HepG2 (cell line): ENCODE results near the gene MEA1. TPM values are rescaled to one million over a fixed set of nuclear protein-coding genes. Genes with fewer than 3 reads are reported as not detected.

ENCODE experiments used
- ATAC-seq: fragments of 200-7000 bp; cut with Tn5 transposase; 3 replicates; pipeline ENCODE4 v1.9.1; 2020; ENCODE audit warnings: mild to moderate bottlenecking, moderate library complexity
- BruUV-seq: library from RNA; stranded (reverse); fragments of 400-500 nt; replicated peaks from 2 replicates; lab custom pipeline; 2021; lab: Mats Ljungman, UMichigan
- CTCF ChIA-PET: fragments of 300-600 bp; formaldehyde crosslinking; extraction: SDS; loops from one replicate; lab custom pipeline; 2021; ENCODE audit warnings: low total read pairs, inconsistent platforms, low intra/inter-chr PET ratio; lab: Yijun Ruan, JAX
- POLR2A ChIA-PET: fragments of 350-600 bp; sonication (Branson Sonifier 250); formaldehyde crosslinking; loops from one replicate; lab custom pipeline; 2020; ENCODE audit warnings: antibody characterized with exemption, inconsistent platforms; lab: Yijun Ruan, JAX
- DNase-seq: peaks from one replicate; pipeline ENCODE4 v3.0.0-alpha.2; 2015; ENCODE audit warnings: low spot score
- FAIRE-seq: peaks from 3 replicates; lab custom pipeline; 2011; peaks lifted over from hg19 to GRCh38; lab: Jason Lieb, UNC
- H2AFZ ChIP-seq: one replicate; pipeline ENCODE4 v1.6.1; 2011; ENCODE audit warnings: low read length, inconsistent platforms
- H3K27ac ChIP-seq: fragments of 300-600 bp; 3 replicates; pipeline ENCODE4 v1.8.0; 2011; ENCODE audit warnings: mixed run types, mild to moderate bottlenecking, mixed read lengths, low read length, inconsistent platforms; ENCODE audit not compliant: insufficient read depth; ENCODE audit errors: extremely low read length
- H3K27me3 ChIP-seq, 2 experiments: fragments of 200-600 bp in 1 of 2; 2 replicates in 1 of 2; 3 replicates in 1 of 2; pipeline versions ENCODE4 v1.6.0 to v1.8.0; 2011; ENCODE audit warnings: low read length in 2 of 2, mild to moderate bottlenecking in 2 of 2, moderate library complexity in 2 of 2, inconsistent platforms in 1 of 2; ENCODE audit not compliant: insufficient read depth in 2 of 2, control insufficient read depth in 1 of 2
- H3K36me3 ChIP-seq, 2 experiments: fragments of 200-600 bp in 1 of 2; replicated peaks in 1 of 2; 2 replicates in 1 of 2; 3 replicates in 1 of 2; pipeline versions ENCODE4 v1.5.1 to v1.8.0; 2011; ENCODE audit warnings: low read length in 2 of 2, inconsistent platforms in 1 of 2; ENCODE audit not compliant: insufficient read depth in 2 of 2, control insufficient read depth in 1 of 2
- H3K4me1 ChIP-seq: 2 replicates; pipeline ENCODE4 v1.5.1; 2012; ENCODE audit warnings: low read length, inconsistent platforms; ENCODE audit not compliant: insufficient read depth
- H3K4me2 ChIP-seq: 2 replicates; pipeline ENCODE4 v1.6.0; 2011; ENCODE audit warnings: low read depth, low read length, inconsistent platforms
- H3K4me3 ChIP-seq, 3 experiments: fragments of 200-600 bp in 1 of 3; sonication (generic), shearing (Covaris generic) in 1 of 3; replicated peaks in 1 of 3; 2 replicates each; pipeline ENCODE4 v1.5.1; 2011 to 2016; ENCODE audit warnings: low read length in 3 of 3, inconsistent platforms in 2 of 3, low read depth in 2 of 3, mild to moderate bottlenecking in 2 of 3, control low read depth in 1 of 3, mixed read lengths in 1 of 3; ENCODE audit not compliant: insufficient read depth in 1 of 3
- H3K79me2 ChIP-seq: one replicate; pipeline ENCODE4 v1.6.1; 2011; ENCODE audit warnings: low read length, inconsistent platforms; ENCODE audit not compliant: insufficient read depth
- H3K9ac ChIP-seq: 2 replicates; pipeline ENCODE4 v1.6.0; 2011; ENCODE audit warnings: mild to moderate bottlenecking, low read depth, low read length, inconsistent platforms; ENCODE audit not compliant: insufficient read depth
- H3K9me3 ChIP-seq: 2 replicates; pipeline ENCODE4 v1.5.1; 2012; ENCODE audit warnings: mild to moderate bottlenecking, low read length
- H4K20me1 ChIP-seq: 2 replicates; pipeline ENCODE4 v1.6.0; 2011; ENCODE audit warnings: inconsistent platforms, mild to moderate bottlenecking, low read length, moderate library complexity; ENCODE audit not compliant: insufficient read depth
- AGO2 ChIP-seq: fragments of 200-400 bp; formaldehyde crosslinking; optimal IDR thresholded peaks from 2 replicates; pipeline ENCODE3; 2017; ENCODE audit warnings: mild to moderate bottlenecking, low read depth, low read length, moderate library complexity
- GTF3A ChIP-seq: sonication (generic); formaldehyde crosslinking; conservative IDR thresholded peaks from 2 replicates; pipeline ENCODE4 v1.4.0; 2020; ENCODE audit warnings: mild to moderate bottlenecking, missing genetic modification reagents
- HCFC1 ChIP-seq: fragments of 150-350 bp; IDR thresholded peaks from 2 replicates; pipeline ENCODE4 v1.6.1; 2014; ENCODE audit warnings: low read depth, low read length
- NFKBIZ ChIP-seq: IDR thresholded peaks from 2 replicates; pipeline ENCODE4 v1.6.1; 2018; ENCODE audit warnings: missing genetic modification reagents, missing compliant biosample characterization
- PCBP1 ChIP-seq: fragments of 200-400 bp; formaldehyde crosslinking; IDR thresholded peaks from 2 replicates; pipeline ENCODE4 v1.6.1; 2017; ENCODE audit warnings: mild to moderate bottlenecking, low read depth, low read length, borderline replicate concordance
- POLR2A ChIP-seq, 2 experiments: IDR thresholded peaks; 2 replicates each; pipeline ENCODE4 v1.6.1; 2011; ENCODE audit warnings: low read depth in 2 of 2, low read length in 2 of 2, mild to moderate bottlenecking in 1 of 2, moderate library complexity in 1 of 2; ENCODE audit not compliant: insufficient read depth in 1 of 2
- RBFOX2 ChIP-seq: fragments of 200-400 bp; formaldehyde crosslinking; IDR thresholded peaks from 2 replicates; pipeline ENCODE4 v1.6.1; 2017; ENCODE audit warnings: low read depth, mild to moderate bottlenecking, low read length
- SP140L ChIP-seq: sonication (generic); formaldehyde crosslinking; IDR thresholded peaks from 2 replicates; pipeline ENCODE4 v1.4.0; 2020; ENCODE audit warnings: missing genetic modification reagents, borderline replicate concordance
- TRIM24 ChIP-seq: sonication (generic); formaldehyde crosslinking; IDR thresholded peaks from 2 replicates; pipeline ENCODE4 v1.8.0; 2022; ENCODE audit warnings: mild to moderate bottlenecking, missing genetic modification reagents
- ZC3H13 ChIP-seq: sonication (generic); formaldehyde crosslinking; IDR thresholded peaks from 2 replicates; pipeline ENCODE4 v1.8.1; 2023; ENCODE audit warnings: mild to moderate bottlenecking, missing genetic modification reagents, moderate library complexity
- ZFAT ChIP-seq: sonication (generic); formaldehyde crosslinking; conservative IDR thresholded peaks from 2 replicates; pipeline ENCODE4 v1.8.1; 2023; ENCODE audit warnings: missing genetic modification reagents, inconsistent platforms
- ZNF556 ChIP-seq: sonication (generic); formaldehyde crosslinking; IDR thresholded peaks from 2 replicates; pipeline ENCODE4 v1.4.0; 2020; ENCODE audit warnings: mild to moderate bottlenecking, missing genetic modification reagents, borderline replicate concordance
- WGBS: methylation state at CpG from one replicate; pipeline ENCODE4 v1.1.6; 2017; ENCODE audit warnings: low lambda C conversion rate; 5-methylcytosine and 5-hydroxymethylcytosine counted together
- in situ Hi-C: cut with HindIII; loops from 2 replicates; pipeline ENCODE4 v1.10.0; 2017; ENCODE audit warnings: low pct_unique_long_range_greater_than_20kb; ENCODE audit not compliant: extremely low pct_ligation_motif_present
- intact Hi-C: fragments of 100-400 bp; cut with micrococcal nuclease; formaldehyde crosslinking; loops from one replicate; pipeline ENCODE4 v1.10.0; 2022; ENCODE audit not compliant: unreplicated experiment
- polyA plus RNA-seq, 8 experiments: library from polyadenylated mRNA; depleted of rRNA in 3 of 8; stranded (reverse) in 7 of 8; unstranded in 1 of 8; fragments of >200 nt; fragmentation: Illumina TruSeq in 4 of 8; extraction: Trizol in 4 of 8; gene quantifications; 2 replicates each; pipeline versions ENCODE4 v1.2.1 to v1.2.3, GENCODE V29; 2011 to 2016; ENCODE audit warnings: low read depth in 4 of 8, missing spikeins in 1 of 8, mixed read lengths in 1 of 8; ENCODE audit not compliant: insufficient read depth in 1 of 8
- total RNA-seq, 5 experiments: library from RNA; depleted of rRNA; stranded (reverse); fragments of >200 nt; fragmentation: Illumina TruSeq; extraction: Trizol; gene quantifications; 2 replicates each; pipeline ENCODE4 v1.2.3, GENCODE V29; 2016; ENCODE audit warnings: low read depth in 1 of 5
- TF ChIP-seq, protein P1 (sequence below), 2 experiments: sonication (generic) in 1 of 2; formaldehyde crosslinking in 1 of 2; IDR thresholded peaks; 2 replicates each; pipeline versions ENCODE4 v1.5.1 to v1.6.1; 2011 to 2020; ENCODE audit warnings: borderline replicate concordance in 1 of 2, low read depth in 1 of 2, low read length in 1 of 2, mild to moderate bottlenecking in 1 of 2, missing genetic modification reagents in 1 of 2, moderate library complexity in 1 of 2
- TF ChIP-seq, protein P2 (sequence below): sonication (generic); formaldehyde crosslinking; conservative IDR thresholded peaks from 2 replicates; pipeline ENCODE4 v1.4.0; 2020; ENCODE audit warnings: missing genetic modification reagents
- TF ChIP-seq, protein P3 (sequence below): sonication (generic); formaldehyde crosslinking; IDR thresholded peaks from 2 replicates; pipeline ENCODE4 v1.4.0; 2020; ENCODE audit warnings: missing genetic modification reagents

MEA1 gene
- total and polyA plus RNA-seq, 2 of the 13 experiments (the other 11 are each of a cell fraction or from before 2014, with no cell fraction given), result 75.6 to 86.2 TPM

DNA sequence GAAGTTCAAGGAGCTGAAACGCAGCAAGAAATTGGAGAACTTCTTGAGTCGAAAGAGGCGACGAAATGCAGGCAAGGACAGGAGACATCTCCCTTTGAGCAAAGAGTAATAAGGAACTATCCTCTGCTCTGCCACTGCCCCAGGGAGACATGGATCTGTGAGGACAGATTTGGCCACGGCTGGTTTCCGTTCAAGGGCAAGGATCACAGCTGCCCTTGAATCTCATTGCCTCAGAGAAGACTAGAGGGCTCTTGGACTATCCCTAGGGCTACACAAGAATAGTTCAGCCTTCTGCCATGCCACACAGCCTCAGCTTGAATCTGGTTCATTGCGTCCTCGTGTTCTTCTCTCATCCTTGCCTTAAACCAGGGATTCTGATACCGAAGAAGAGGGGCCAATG lies 15.4 kb upstream of the MEA1 start:
- in situ Hi-C loops (no loop called here), intact Hi-C loops (no loop called here)
- Histone ChIP-seq H3K4me3 (no peak overlapping the region), H2AFZ (no peak overlapping the region), H3K79me2 (peaks cover 8% of the 10 kb centered on the region), H3K4me2 (no peak overlapping the region), H3K9ac (no peak overlapping the region), H3K9me3 (no peaks in the 10 kb centered on the region), H3K27ac (no peak overlapping the region), H3K4me1 (no peaks in the 10 kb centered on the region), H3K27me3 (no peaks in the 10 kb centered on the region), H4K20me1 (no peaks in the 10 kb centered on the region), H3K36me3 (peaks cover 36 to 68% of the 10 kb centered on the region in 2 experiments)
- no peak for FAIRE-seq
- TSS peak; percentile 32 for BruUV-seq
- 94% methylated on average over 9 of the region's 9 CpGs for WGBS
- ChIA-PET POLR2A (no interaction called here), CTCF (no interaction called here)
- ATAC-seq, result no peak
- TF ChIP-seq AGO2 (peak; percentile 24), TRIM24 (no peak), POLR2A (IDR thresholded peaks at IDR 0.05; ENCODE audit: insufficient read depth in 1 of 2, low read depth in 2 of 2, low read length in 2 of 2) (peak in 1 of 2 experiments; percentile 27; a peak in 1 of 4 replicates), RBFOX2 (0 out of 2 replicates have a peak, but pooled peaks have one; percentile 37)
- DNase-seq, result no peak

DNA sequence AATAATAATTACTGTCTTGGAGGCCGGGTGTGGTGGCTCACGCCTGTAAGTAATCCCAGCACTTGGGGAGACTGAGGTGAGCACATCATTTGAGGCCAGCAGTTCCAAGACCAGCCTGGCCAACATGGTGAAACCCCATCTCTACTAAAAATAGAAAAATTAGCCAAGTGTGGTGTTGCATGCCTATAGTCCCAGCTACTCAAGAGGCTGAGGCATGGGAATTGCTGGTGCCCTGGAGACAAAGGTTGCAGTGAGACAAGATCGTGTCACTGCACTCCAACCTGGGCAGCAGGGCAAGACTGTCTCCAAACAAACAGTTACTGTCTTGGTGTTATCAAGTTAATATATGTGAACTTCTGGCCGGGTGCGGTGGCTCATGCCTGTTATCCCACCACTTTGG lies 12.6 kb upstream of the MEA1 start:
- ChIA-PET POLR2A (no interaction called here), CTCF (no interaction called here)
- no peak overlapping the region for H3K9ac ChIP-seq
- FAIRE-seq (no peak), ATAC-seq (no peak), DNase-seq (no peak)
- no TSS peak for BruUV-seq
- H3K27me3 ChIP-seq, result peaks cover 0 to 3% of the 10 kb centered on the region in 2 experiments; a peak in 1 of 5 replicates
- intact Hi-C loops (no loop called here), in situ Hi-C loops (no loop called here)
- H3K4me1 ChIP-seq, result peaks cover 12% of the 10 kb centered on the region
- WGBS, result 96% methylated on average over 5 of the region's 5 CpGs
- no peak overlapping the region for H3K27ac ChIP-seq
- no peaks in the 10 kb centered on the region for H3K9me3 ChIP-seq
- H4K20me1 ChIP-seq, result no peaks in the 10 kb centered on the region
- H3K4me3 ChIP-seq, result no peak overlapping the region
- peaks cover 20% of the 10 kb centered on the region for H3K79me2 ChIP-seq
- no peak overlapping the region for H3K4me2 ChIP-seq
- H2AFZ ChIP-seq, result no peak overlapping the region
- H3K36me3 ChIP-seq, result peaks cover 36 to 57% of the 10 kb centered on the region in 2 experiments
- TF ChIP-seq NFKBIZ (CRISPR knock-in tag) (no peak), SP140L (CRISPR knock-in tag) (no peak), PCBP1 (no peak), ZNF556 (CRISPR knock-in tag) (no peak), HCFC1 (no peak), ZC3H13 (CRISPR knock-in tag) (no peak), ZFAT (CRISPR knock-in tag) (no peak), GTF3A (CRISPR knock-in tag) (no peak)
- TF ChIP-seq, protein P1, sequence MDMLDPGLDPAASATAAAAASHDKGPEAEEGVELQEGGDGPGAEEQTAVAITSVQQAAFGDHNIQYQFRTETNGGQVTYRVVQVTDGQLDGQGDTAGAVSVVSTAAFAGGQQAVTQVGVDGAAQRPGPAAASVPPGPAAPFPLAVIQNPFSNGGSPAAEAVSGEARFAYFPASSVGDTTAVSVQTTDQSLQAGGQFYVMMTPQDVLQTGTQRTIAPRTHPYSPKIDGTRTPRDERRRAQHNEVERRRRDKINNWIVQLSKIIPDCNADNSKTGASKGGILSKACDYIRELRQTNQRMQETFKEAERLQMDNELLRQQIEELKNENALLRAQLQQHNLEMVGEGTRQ (IDR thresholded peaks at IDR 0.05; ENCODE audit: low read depth, low read length), result no peak
- TF ChIP-seq, protein P1 (CRISPR knock-in tag; IDR thresholded peaks at IDR 0.05; ENCODE audit: borderline replicate concordance), result no peak
- TF ChIP-seq, protein P2, sequence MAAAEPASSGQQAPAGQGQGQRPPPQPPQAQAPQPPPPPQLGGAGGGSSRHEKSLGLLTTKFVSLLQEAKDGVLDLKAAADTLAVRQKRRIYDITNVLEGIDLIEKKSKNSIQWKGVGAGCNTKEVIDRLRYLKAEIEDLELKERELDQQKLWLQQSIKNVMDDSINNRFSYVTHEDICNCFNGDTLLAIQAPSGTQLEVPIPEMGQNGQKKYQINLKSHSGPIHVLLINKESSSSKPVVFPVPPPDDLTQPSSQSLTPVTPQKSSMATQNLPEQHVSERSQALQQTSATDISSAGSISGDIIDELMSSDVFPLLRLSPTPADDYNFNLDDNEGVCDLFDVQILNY (CRISPR knock-in tag), result no peak
- TF ChIP-seq, protein P3, sequence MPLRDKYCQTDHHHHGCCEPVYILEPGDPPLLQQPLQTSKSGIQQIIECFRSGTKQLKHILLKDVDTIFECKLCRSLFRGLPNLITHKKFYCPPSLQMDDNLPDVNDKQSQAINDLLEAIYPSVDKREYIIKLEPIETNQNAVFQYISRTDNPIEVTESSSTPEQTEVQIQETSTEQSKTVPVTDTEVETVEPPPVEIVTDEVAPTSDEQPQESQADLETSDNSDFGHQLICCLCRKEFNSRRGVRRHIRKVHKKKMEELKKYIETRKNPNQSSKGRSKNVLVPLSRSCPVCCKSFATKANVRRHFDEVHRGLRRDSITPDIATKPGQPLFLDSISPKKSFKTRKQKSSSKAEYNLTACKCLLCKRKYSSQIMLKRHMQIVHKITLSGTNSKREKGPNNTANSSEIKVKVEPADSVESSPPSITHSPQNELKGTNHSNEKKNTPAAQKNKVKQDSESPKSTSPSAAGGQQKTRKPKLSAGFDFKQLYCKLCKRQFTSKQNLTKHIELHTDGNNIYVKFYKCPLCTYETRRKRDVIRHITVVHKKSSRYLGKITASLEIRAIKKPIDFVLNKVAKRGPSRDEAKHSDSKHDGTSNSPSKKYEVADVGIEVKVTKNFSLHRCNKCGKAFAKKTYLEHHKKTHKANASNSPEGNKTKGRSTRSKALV, result no peak
